H1 (cell line): ENCODE measurements around the gene CCDC192. TPM values are rescaled to one million over a fixed set of nuclear protein-coding genes. Genes with fewer than 3 reads are reported as not detected.

Experiments used
- CTCF ChIA-PET: fragments of 300-600 bp; sonication (Branson Sonifier 250); formaldehyde crosslinking; loops from one replicate; lab custom pipeline; 2021; ENCODE audit not compliant: partially characterized antibody; lab: Charles Lee
- POLR2A ChIA-PET: fragments of 300-600 bp; sonication (Branson Sonifier 250); formaldehyde crosslinking; loops from one replicate; lab custom pipeline; 2021; ENCODE audit warnings: inconsistent platforms; ENCODE audit not compliant: partially characterized antibody; lab: Charles Lee
- DNase-seq, 2 experiments: peaks; one replicate each; pipeline versions ENCODE4 v3.0.0 to v3.0.0-alpha.2; 2010 to 2022; ENCODE audit warnings: low spot score in 2 of 2, low read depth in 1 of 2, mixed read lengths in 1 of 2
- FAIRE-seq: peaks from 2 replicates; lab custom pipeline; 2011; peaks lifted over from hg19 to GRCh38; lab: Jason Lieb, UNC
- H2AFZ ChIP-seq: 2 replicates; pipeline ENCODE4 v1.8.1; 2012; ENCODE audit warnings: low read length, inconsistent platforms
- H2AK5ac ChIP-seq: 2 replicates; pipeline ENCODE4 v1.6.1; 2013; ENCODE audit warnings: low read depth, low read length
- H2BK120ac ChIP-seq: replicated peaks from 2 replicates; pipeline ENCODE3; 2013; ENCODE audit warnings: low read depth, low read length, inconsistent platforms
- H2BK12ac ChIP-seq: 2 replicates; pipeline ENCODE4 v1.6.1; 2013; ENCODE audit warnings: low read depth, low read length
- H2BK15ac ChIP-seq: 2 replicates; pipeline ENCODE4 v1.6.1; 2013; ENCODE audit warnings: low read length
- H2BK20ac ChIP-seq: 2 replicates; pipeline ENCODE4 v1.6.1; 2013; ENCODE audit warnings: low read length
- H2BK5ac ChIP-seq: 2 replicates; pipeline ENCODE4 v1.6.1; 2013; ENCODE audit warnings: low read depth, low read length
- H3K14ac ChIP-seq: 2 replicates; pipeline ENCODE4 v1.6.1; 2013; ENCODE audit warnings: inconsistent platforms; ENCODE audit not compliant: insufficient read length
- H3K18ac ChIP-seq: 2 replicates; pipeline ENCODE4 v1.6.1; 2013; ENCODE audit warnings: low read length; ENCODE audit errors: extremely low read depth
- H3K23ac ChIP-seq: 2 replicates; pipeline ENCODE4 v1.6.1; 2013; ENCODE audit warnings: inconsistent platforms; ENCODE audit not compliant: insufficient read length
- H3K23me2 ChIP-seq: 2 replicates; pipeline ENCODE4 v1.6.1; 2013; ENCODE audit warnings: low read depth, low read length
- H3K27ac ChIP-seq: 2 replicates; pipeline ENCODE4 v1.6.1; 2011; ENCODE audit warnings: low read depth, low read length, inconsistent platforms
- H3K27me3 ChIP-seq, 4 experiments: replicated peaks in 1 of 4; 1 replicate in 1 of 4; 2 replicates in 3 of 4; pipeline versions ENCODE4 v1.6.1 to v1.8.1; 2011 to 2013; ENCODE audit warnings: low read length in 3 of 4, mild to moderate bottlenecking in 3 of 4, inconsistent platforms in 2 of 4, mixed read lengths in 2 of 4, moderate library complexity in 1 of 4; ENCODE audit not compliant: control insufficient read depth in 3 of 4, insufficient read depth in 3 of 4; ENCODE audit errors: extremely low read depth in 1 of 4
- H3K36me3 ChIP-seq, 4 experiments: 2 replicates each; pipeline versions ENCODE4 v1.6.1 to v1.8.1; 2011 to 2013; ENCODE audit warnings: mild to moderate bottlenecking in 4 of 4, low read length in 3 of 4, moderate library complexity in 2 of 4, control low read depth in 1 of 4, inconsistent platforms in 1 of 4; ENCODE audit not compliant: insufficient read depth in 4 of 4, control insufficient read depth in 2 of 4
- H3K4ac ChIP-seq: replicated peaks from 2 replicates; pipeline ENCODE3; 2013; ENCODE audit warnings: low read length, low read depth, mixed read lengths, inconsistent platforms; ENCODE audit not compliant: insufficient read length
- H3K4me1 ChIP-seq, 4 experiments: replicated peaks in 1 of 4; 1 replicate in 1 of 4; 2 replicates in 3 of 4; pipeline versions ENCODE4 v1.6.1 to v1.8.1; 2011 to 2013; ENCODE audit warnings: low read length in 3 of 4, inconsistent platforms in 2 of 4, mixed read lengths in 1 of 4; ENCODE audit not compliant: insufficient read depth in 4 of 4, control insufficient read depth in 3 of 4
- H3K4me2 ChIP-seq, 2 experiments: 2 replicates each; pipeline versions ENCODE4 v1.6.1 to v1.8.1; 2011 to 2013; ENCODE audit warnings: low read depth in 2 of 2, low read length in 2 of 2, control low read depth in 1 of 2, inconsistent platforms in 1 of 2, mild to moderate bottlenecking in 1 of 2; ENCODE audit not compliant: insufficient read depth in 1 of 2
- H3K4me3 ChIP-seq, 4 experiments: fragments of 200-600, 300-600 bp in 1 of 4; sonication (generic), shearing (Covaris generic), sonication (Bioruptor Twin) in 1 of 4; 2 replicates each; pipeline versions ENCODE4 v1.5.1 to v1.8.1; 2011 to 2016; ENCODE audit warnings: low read length in 4 of 4, low read depth in 3 of 4, control low read depth in 2 of 4, inconsistent platforms in 2 of 4, mild to moderate bottlenecking in 2 of 4, mixed read lengths in 1 of 4, moderate library complexity in 1 of 4; ENCODE audit not compliant: insufficient read depth in 2 of 4; ENCODE audit errors: extremely low read depth in 1 of 4
- H3K56ac ChIP-seq: replicated peaks from 2 replicates; pipeline ENCODE3; 2013; ENCODE audit warnings: low read depth, mild to moderate bottlenecking, mixed read lengths, low read length, inconsistent platforms; ENCODE audit not compliant: insufficient read length
- H3K79me1 ChIP-seq: 2 replicates; pipeline ENCODE4 v1.6.1; 2013; ENCODE audit warnings: low read depth, low read length, control low read depth
- H3K79me2 ChIP-seq, 2 experiments: 2 replicates each; pipeline versions ENCODE4 v1.6.1 to v1.8.1; 2012 to 2013; ENCODE audit warnings: low read length in 2 of 2, mild to moderate bottlenecking in 2 of 2, inconsistent platforms in 1 of 2; ENCODE audit not compliant: insufficient read depth in 2 of 2, control insufficient read depth in 1 of 2
- H3K9ac ChIP-seq, 4 experiments: replicated peaks in 1 of 4; 1 replicate in 1 of 4; 2 replicates in 3 of 4; pipeline versions ENCODE4 v1.6.1 to v1.8.1; 2011 to 2013; ENCODE audit warnings: low read depth in 3 of 4, low read length in 3 of 4, control low read depth in 2 of 4, mild to moderate bottlenecking in 2 of 4, moderate library complexity in 2 of 4, inconsistent platforms in 1 of 4; ENCODE audit errors: extremely low read depth in 1 of 4
- H3K9me3 ChIP-seq, 2 experiments: 2 replicates each; pipeline versions ENCODE4 v1.6.1 to v1.8.1; 2012 to 2013; ENCODE audit warnings: mild to moderate bottlenecking in 2 of 2, moderate library complexity in 2 of 2, control low read depth in 1 of 2, inconsistent platforms in 1 of 2, low read depth in 1 of 2, low read length in 1 of 2, mixed read lengths in 1 of 2; ENCODE audit not compliant: insufficient read depth in 2 of 2
- H4K20me1 ChIP-seq, 2 experiments: replicated peaks in 1 of 2; 2 replicates each; pipeline versions ENCODE3 to v1.8.1; 2011 to 2013; ENCODE audit warnings: inconsistent platforms in 2 of 2, low read length in 2 of 2, mild to moderate bottlenecking in 1 of 2; ENCODE audit not compliant: insufficient read depth in 2 of 2, control insufficient read depth in 1 of 2
- H4K5ac ChIP-seq: 2 replicates; pipeline ENCODE4 v1.6.1; 2013; ENCODE audit warnings: low read length, low read depth, mixed read lengths, inconsistent platforms; ENCODE audit not compliant: insufficient read length
- H4K8ac ChIP-seq: 2 replicates; pipeline ENCODE4 v1.8.0; 2013; ENCODE audit warnings: mild to moderate bottlenecking, moderate library complexity, low read length, inconsistent platforms; ENCODE audit not compliant: insufficient read depth; ENCODE audit errors: extremely low read depth
- H4K91ac ChIP-seq: replicated peaks from 2 replicates; pipeline ENCODE3; 2013; ENCODE audit warnings: low read length, mixed read lengths, inconsistent platforms; ENCODE audit not compliant: insufficient read length
- BRCA1 ChIP-seq: IDR thresholded peaks from 2 replicates; pipeline ENCODE4 v1.6.1; 2012; ENCODE audit warnings: low read depth, low read length, improper control_type of control experiment
- CHD1 ChIP-seq: IDR thresholded peaks from 2 replicates; pipeline ENCODE4 v1.6.1; 2012; ENCODE audit warnings: low read depth, low read length, improper control_type of control experiment
- TBP ChIP-seq: IDR thresholded peaks from 2 replicates; pipeline ENCODE4 v1.6.1; 2011; ENCODE audit warnings: low read depth, low read length, improper control_type of control experiment
- WGBS, 2 experiments: shearing (Covaris generic) in 1 of 2; methylation state at CpG; one replicate each; pipeline versions ENCODE4 v1.1.6 to v1.1.7; 2013 to 2015; ENCODE audit warnings: low lambda C conversion rate in 2 of 2, mixed read lengths in 2 of 2, inconsistent platforms in 1 of 2, low coverage in 1 of 2, missing lambda C conversion rate in 1 of 2; ENCODE audit not compliant: insufficient replicate concordance in 2 of 2, insufficient coverage in 1 of 2, insufficient read length in 1 of 2; ENCODE audit errors: extremely low coverage in 1 of 2, missing lambda C conversion rate in 1 of 2; 5-methylcytosine and 5-hydroxymethylcytosine counted together
- polyA plus RNA-seq, 7 experiments: library from polyadenylated mRNA; depleted of rRNA in 3 of 7; stranded (reverse) in 5 of 7; unstranded in 2 of 7; fragments of >200 nt in 5 of 7; fragments of 200-250 nt in 2 of 7; gene quantifications; 1 replicate in 5 of 7; 2 replicates in 1 of 7; 4 replicates in 1 of 7; pipeline versions ENCODE4 v1.2.1 to v1.2.3, GENCODE V29; 2011 to 2013; ENCODE audit warnings: missing spikeins in 2 of 7, mixed read lengths in 2 of 7
- total RNA-seq: library from RNA; stranded (reverse); fragmentation: NEBNext Ultra II Directional; extraction: Animal tissue kit (Norgen Biotek cat#: 25700); gene quantifications from 2 replicates; pipeline ENCODE4 v1.2.1, GENCODE V29; 2021

The CCDC192 gene
- total and polyA plus RNA-seq, 2 of the 8 experiments (the other 6 are each of a cell fraction or from before 2014, with no cell fraction given): 0.61 TPM; not detected in 1

DNA sequence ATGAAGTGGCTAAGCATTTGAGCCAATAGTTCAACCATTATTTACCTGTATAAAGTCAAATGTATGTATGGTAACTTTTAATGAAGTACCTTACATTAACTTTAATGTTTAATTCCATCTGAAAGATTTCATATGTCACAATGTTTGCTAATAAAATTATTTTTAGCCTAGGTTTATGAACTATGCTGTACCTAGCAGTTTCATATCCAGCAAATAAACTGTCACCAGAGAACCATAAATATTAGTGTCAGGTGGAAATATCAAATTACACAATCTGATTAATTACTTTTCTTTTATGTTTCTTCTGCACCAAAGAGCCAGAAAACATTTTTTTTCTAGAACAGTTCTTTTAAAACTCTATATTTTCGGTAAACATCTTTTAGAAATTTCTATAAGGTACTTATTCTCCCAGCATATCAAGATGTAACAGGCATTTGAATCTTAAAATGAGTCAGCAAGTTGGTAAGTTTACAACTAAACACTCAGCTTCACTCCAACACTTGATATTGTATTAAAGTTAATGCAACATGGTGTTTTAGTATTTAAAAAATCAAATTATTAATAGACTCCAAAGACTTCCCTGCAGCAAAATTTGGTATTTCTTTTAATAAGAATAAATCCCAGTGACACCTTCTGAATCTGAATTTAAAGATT lies 8.5 kb upstream of the CCDC192 start:
- H2BK20ac ChIP-seq: no peak overlapping the region
- POLR2A ChIA-PET: no interaction called here
- no peak overlapping the region for H3K27ac ChIP-seq
- no peak overlapping the region for H2AK5ac ChIP-seq
- WGBS, 2 experiments: 83% methylated on average over 1 of the region's 1 CpG; no CpG with 5 or more reads in 1 of the 2 experiments
- no peak overlapping the region for H2BK5ac ChIP-seq
- H3K79me1 ChIP-seq: no peaks in the 10 kb centered on the region
- no peak overlapping the region for H3K4ac ChIP-seq
- no peak overlapping the region for H3K14ac ChIP-seq
- no peak overlapping the region for H3K23ac ChIP-seq
- no peak overlapping the region for H2AFZ ChIP-seq
- H2BK12ac ChIP-seq: no peak overlapping the region
- no peaks in the 10 kb centered on the region for H3K9me3 ChIP-seq
- no peak overlapping the region for H4K91ac ChIP-seq
- H3K23me2 ChIP-seq: no peaks in the 10 kb centered on the region
- no peak overlapping the region for H4K5ac ChIP-seq
- no peaks in the 10 kb centered on the region for H3K27me3 ChIP-seq
- no peak overlapping the region for H2BK120ac ChIP-seq
- H3K4me3 ChIP-seq: no peak overlapping the region
- H2BK15ac ChIP-seq: no peak overlapping the region
- no peaks in the 10 kb centered on the region for H4K20me1 ChIP-seq
- DNase-seq: no peak
- no peak for FAIRE-seq
- CTCF ChIA-PET: no interaction called here
- H3K79me2 ChIP-seq: no peaks in the 10 kb centered on the region
- H3K18ac ChIP-seq: no peak overlapping the region
- no peak overlapping the region for H4K8ac ChIP-seq
- no peak overlapping the region for H3K56ac ChIP-seq
- H3K36me3 ChIP-seq: no peaks in the 10 kb centered on the region
- no peak overlapping the region for H3K9ac ChIP-seq
- H3K4me1 ChIP-seq: no peaks in the 10 kb centered on the region
- H3K4me2 ChIP-seq: no peak overlapping the region
- no peak for TF ChIP-seq CHD1
- TF ChIP-seq TBP: no peak
- TF ChIP-seq BRCA1: no peak
